HT1080 (cell line): ENCODE data around the gene MTA1. TPM values are rescaled to one million over a fixed set of nuclear protein-coding genes. Genes with fewer than 3 reads are reported as not detected.

Experiments
- total RNA-seq: library from RNA; depleted of rRNA; stranded (reverse); fragments of >200 nt; shearing (Covaris generic); gene quantifications from 2 replicates; pipeline ENCODE4 v1.2.3, GENCODE V29; 2014; rRNA removed

Gene MTA1
- total RNA-seq, 1 experiment from 2014 or later = 78.4 TPM

Other genes starting within 250 kb of the MTA1 start
- gene NUDT14, start 238.5 kb upstream of the MTA1 start, total RNA-seq = 14.2 and 21.4 TPM in 2 replicates
- 8.3 and 9.3 TPM in 2 replicates for gene BTBD6, start 171.3 kb upstream of the MTA1 start, total RNA-seq
- gene BRF1, start 118.8 kb upstream of the MTA1 start, total RNA-seq = 25.4 and 25.6 TPM in 2 replicates
- 33.0 and 33.3 TPM in 2 replicates for gene PACS2, start 105.1 kb upstream of the MTA1 start, total RNA-seq
- gene TEX22, start 21.3 kb upstream of the MTA1 start, total RNA-seq = 0.20 TPM in 1 of 2 replicates, not detected in the other
- 99.3 and 127 TPM in 2 replicates for gene CRIP2, start 55.0 kb downstream of the MTA1 start, total RNA-seq
- gene CRIP1, start 67.1 kb downstream of the MTA1 start, total RNA-seq = 1.8 TPM in 1 of 2 replicates, not detected in the other
- 49.3 and 50.2 TPM in 2 replicates for gene TEDC1, start 71.4 kb downstream of the MTA1 start, total RNA-seq
- 3.5 and 4.4 TPM in 2 replicates for gene TMEM121, start 106.8 kb downstream of the MTA1 start, total RNA-seq